GM12872 (cell line): Measurements from ENCODE around the gene POU4F2.

ENCODE experiments used
- TF ChIP-seq, protein P1 (sequence below): IDR thresholded peaks from 3 replicates; pipeline ENCODE4 v1.5.1; 2011; ENCODE audit warnings: low read depth, mild to moderate bottlenecking, low read length, moderate library complexity; ENCODE audit not compliant: insufficient read depth

POU4F2 gene, protein sequence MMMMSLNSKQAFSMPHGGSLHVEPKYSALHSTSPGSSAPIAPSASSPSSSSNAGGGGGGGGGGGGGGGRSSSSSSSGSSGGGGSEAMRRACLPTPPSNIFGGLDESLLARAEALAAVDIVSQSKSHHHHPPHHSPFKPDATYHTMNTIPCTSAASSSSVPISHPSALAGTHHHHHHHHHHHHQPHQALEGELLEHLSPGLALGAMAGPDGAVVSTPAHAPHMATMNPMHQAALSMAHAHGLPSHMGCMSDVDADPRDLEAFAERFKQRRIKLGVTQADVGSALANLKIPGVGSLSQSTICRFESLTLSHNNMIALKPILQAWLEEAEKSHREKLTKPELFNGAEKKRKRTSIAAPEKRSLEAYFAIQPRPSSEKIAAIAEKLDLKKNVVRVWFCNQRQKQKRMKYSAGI

GRCh38 chr4:146638786-146639505, at the start of gene POU4F2:
POU4F2 (plus strand) TSS chr4:146638893; CDS start chr4:146639141, 248 bp downstream.
- TF ChIP-seq, protein P1, sequence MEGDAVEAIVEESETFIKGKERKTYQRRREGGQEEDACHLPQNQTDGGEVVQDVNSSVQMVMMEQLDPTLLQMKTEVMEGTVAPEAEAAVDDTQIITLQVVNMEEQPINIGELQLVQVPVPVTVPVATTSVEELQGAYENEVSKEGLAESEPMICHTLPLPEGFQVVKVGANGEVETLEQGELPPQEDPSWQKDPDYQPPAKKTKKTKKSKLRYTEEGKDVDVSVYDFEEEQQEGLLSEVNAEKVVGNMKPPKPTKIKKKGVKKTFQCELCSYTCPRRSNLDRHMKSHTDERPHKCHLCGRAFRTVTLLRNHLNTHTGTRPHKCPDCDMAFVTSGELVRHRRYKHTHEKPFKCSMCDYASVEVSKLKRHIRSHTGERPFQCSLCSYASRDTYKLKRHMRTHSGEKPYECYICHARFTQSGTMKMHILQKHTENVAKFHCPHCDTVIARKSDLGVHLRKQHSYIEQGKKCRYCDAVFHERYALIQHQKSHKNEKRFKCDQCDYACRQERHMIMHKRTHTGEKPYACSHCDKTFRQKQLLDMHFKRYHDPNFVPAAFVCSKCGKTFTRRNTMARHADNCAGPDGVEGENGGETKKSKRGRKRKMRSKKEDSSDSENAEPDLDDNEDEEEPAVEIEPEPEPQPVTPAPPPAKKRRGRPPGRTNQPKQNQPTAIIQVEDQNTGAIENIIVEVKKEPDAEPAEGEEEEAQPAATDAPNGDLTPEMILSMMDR: no peak

DNA sequence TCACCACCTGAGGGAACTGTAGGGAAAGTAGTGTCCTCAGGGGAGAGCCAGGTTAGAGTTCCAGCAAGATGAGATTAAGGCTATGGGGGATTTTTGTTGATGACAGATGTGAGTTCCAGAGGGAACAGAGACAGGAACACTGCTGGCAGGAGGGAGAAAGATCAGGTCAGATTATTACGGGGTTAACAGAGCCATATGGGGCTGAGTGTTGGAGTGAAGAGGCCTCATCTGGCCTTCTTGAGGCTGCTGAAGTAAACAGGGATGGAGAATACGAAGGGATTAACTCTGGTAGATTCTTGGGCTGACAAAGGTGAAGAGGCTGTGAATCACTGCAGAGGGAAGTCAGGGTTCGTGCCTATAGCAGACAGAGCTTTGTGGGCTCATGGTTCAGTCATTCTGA, 47.9 kb upstream of the POU4F2 start:
- TF ChIP-seq, protein P1: no peak

DNA sequence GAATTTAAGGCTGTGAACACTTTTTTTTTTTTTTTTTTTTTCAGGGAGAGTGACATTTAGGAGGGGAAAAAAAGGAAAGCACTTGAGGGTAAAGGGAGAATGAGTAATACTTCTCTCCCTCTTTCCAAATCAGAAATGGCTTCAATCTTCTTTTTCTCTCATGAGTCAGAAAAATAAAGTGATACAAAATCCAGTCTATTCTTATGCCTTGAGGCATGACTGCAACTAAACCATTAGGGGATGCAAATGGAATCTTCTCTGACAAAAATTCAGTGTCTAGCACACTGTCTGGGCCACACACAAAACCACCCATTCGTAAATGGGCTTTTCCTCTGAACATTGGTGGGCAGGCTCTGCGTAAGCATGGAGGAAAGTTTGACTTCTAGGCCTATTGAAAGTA, 46.7 kb upstream of the POU4F2 start:
- TF ChIP-seq, protein P1: no peak

GRCh38 chr4:146632770-146633470, 5.8 kb upstream of the POU4F2 start:
- TF ChIP-seq, protein P1: no peak

DNA sequence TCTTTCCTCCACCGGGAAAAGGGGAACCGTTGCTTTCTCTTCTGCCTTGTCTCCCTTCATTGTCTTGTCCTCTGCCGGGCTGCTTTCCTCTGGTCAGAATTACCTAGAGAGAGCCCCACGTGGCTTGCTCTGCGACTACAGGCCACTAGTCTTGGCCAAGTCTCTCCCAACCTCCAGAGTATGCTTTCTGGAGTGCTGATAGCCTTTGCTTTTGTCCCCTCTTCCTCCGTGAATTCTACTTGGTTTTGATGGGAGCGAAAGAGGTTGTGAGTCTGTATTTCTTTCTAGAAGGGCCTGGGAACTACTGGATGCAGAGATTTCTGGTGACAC, 5.3 kb upstream of the POU4F2 start:
- TF ChIP-seq, protein P1: no peak

GRCh38 chr4:146634825-146635224, 3.9 kb upstream of the POU4F2 start:
- TF ChIP-seq, protein P1: no peak
